Measurements from ENCODE around the gene SHC1.

SHC1 gene

DNA sequence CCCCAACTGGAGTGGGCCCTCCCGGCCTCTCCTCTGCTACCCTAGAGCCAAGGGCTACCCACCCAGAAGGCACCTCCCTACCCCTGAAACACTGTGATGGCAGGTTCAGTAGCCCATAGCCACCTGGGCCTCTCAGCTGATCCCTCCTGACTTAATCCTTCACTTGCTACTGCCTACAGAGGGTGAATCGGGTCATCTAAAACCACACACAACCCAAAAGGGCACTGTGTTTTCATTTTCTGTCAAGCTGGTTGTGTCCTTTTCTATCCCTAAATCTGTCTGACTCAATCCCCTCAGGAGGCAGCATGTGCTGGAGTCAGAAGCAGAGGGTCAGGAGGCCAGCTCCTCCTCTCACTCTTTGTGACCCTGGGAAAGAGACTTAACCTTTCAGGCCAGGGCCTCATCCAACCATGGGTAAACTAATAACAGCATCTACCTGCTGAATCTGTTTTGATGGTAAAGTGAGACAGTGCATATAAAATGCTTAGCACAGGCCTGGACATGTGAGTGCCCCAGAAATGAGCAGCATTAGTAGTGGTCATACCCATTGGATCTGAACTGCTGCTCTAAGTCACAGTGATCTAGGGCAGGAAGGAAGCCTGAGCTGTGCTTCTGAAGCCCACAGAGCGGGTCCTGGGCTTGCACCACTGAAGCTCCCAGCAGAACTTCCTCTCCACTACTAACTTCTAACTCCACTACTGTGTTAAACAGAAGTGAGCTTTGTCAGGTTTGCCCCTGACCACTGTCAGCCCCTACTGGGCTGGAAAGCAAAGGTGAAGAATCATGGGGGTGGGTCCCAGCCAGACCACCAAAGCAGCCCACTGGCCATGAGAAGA lies 45.0 kb downstream of the SHC1 start:
- H3K4me3 ChIP-seq (ENCODE audit: low read length) = no peak overlapping the region
- TF ChIP-seq, protein P1, sequence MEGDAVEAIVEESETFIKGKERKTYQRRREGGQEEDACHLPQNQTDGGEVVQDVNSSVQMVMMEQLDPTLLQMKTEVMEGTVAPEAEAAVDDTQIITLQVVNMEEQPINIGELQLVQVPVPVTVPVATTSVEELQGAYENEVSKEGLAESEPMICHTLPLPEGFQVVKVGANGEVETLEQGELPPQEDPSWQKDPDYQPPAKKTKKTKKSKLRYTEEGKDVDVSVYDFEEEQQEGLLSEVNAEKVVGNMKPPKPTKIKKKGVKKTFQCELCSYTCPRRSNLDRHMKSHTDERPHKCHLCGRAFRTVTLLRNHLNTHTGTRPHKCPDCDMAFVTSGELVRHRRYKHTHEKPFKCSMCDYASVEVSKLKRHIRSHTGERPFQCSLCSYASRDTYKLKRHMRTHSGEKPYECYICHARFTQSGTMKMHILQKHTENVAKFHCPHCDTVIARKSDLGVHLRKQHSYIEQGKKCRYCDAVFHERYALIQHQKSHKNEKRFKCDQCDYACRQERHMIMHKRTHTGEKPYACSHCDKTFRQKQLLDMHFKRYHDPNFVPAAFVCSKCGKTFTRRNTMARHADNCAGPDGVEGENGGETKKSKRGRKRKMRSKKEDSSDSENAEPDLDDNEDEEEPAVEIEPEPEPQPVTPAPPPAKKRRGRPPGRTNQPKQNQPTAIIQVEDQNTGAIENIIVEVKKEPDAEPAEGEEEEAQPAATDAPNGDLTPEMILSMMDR (conservative IDR thresholded peaks at IDR 0.05; ENCODE audit: low read length) = no peak
- no peak for DNase-seq (ENCODE audit: low read depth)

DNA sequence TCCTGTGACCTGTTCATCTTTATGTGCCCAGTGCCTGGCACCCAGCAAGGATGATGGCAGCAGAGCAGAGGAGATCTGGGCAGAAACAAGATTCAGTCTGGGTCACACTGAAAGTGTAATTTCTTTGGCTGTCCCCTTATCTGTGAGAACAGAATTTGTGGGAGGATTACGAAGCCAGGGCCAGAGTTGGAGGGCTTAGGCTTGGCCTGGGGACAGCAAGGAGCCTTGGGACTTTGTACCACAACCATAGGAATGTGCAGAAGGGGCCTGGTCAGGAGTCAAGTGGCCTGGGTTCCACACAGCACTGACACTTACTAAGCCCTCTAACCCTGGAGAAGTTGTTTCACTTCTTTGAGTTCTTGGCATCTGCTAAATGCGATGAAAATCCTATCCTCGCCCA lies 46.9 kb downstream of the SHC1 start:
- H3K4me3 ChIP-seq (ENCODE audit: low read length) = no peak overlapping the region
- DNase-seq (ENCODE audit: low read depth) = no peak
- TF ChIP-seq, protein P1 (conservative IDR thresholded peaks at IDR 0.05; ENCODE audit: low read length) = no peak

DNA sequence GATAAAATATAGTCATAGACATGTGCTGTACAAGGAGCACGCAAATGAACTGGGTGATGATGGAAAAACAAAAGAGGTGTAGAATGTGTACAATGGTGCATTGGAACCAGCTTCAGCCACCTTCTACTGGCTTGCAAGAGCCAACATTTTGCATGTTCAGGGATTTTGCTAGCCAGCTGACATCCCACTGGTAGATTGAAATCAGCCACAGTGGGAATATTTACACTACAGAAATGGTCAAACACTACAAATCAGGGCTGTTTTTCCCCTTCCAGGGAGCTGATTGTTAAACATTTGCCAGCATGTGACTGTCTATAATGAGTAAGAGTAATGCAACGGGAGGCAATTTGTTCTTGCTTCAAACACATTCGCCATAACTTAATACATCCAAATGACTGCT lies 57.3 kb downstream of the SHC1 start:
- TF ChIP-seq, protein P1 (conservative IDR thresholded peaks at IDR 0.05; ENCODE audit: low read length) = no peak
- DNase-seq (ENCODE audit: low read depth) = no peak
- no peak overlapping the region for H3K4me3 ChIP-seq (ENCODE audit: low read length)

DNA sequence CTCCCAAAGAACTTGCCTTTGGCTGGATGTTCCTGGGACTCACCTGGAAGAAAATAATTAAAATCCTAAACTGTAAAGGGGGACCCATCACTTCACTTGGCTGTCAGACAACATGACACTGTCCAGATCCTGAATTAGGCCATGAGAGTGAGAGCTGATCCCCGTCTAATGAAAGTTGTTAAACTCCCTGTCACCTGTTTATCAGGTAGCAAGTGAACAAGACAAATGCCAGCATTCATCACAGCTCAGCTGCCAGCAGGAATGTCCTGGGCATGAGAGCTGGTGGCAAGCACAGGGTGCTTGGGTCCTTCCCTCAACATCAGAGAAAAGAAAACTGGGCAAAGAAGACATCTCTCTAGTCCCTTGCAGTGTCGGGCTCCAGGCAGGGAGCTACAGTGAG lies 57.8 kb downstream of the SHC1 start:
- DNase-seq (ENCODE audit: low read depth) = no peak
- TF ChIP-seq, protein P1 (conservative IDR thresholded peaks at IDR 0.05; ENCODE audit: low read length) = no peak
- H3K4me3 ChIP-seq (ENCODE audit: low read length) = no peak overlapping the region

Data from AG10803 (cell line).